RWPE2 (cell line): ENCODE measurements around the gene TMEM30B.

Source experiments
- ATAC-seq: fragments of 200-7000 bp; cut with Tn5 transposase; 3 replicates; pipeline ENCODE4 v1.9.1; 2021; ENCODE audit warnings: low read depth
- DNase-seq: peaks from one replicate; pipeline ENCODE4 v3.0.0-alpha.2; 2020; ENCODE audit warnings: low spot score
- H3K27ac ChIP-seq: fragments of 450-650 bp; 2 replicates; pipeline ENCODE4 v1.5.1; 2017; ENCODE audit warnings: mild to moderate bottlenecking; ENCODE audit not compliant: poor library complexity, severe bottlenecking
- H3K27me3 ChIP-seq: fragments of 250-450 bp; sonication (Bioruptor Pico); 2 replicates; pipeline ENCODE4 v1.5.1; 2021; ENCODE audit warnings: mild to moderate bottlenecking, moderate library complexity; ENCODE audit not compliant: insufficient read depth, poor library complexity, severe bottlenecking
- H3K36me3 ChIP-seq: fragments of 250-450 bp; sonication (Bioruptor Pico); 2 replicates; pipeline ENCODE4 v1.5.1; 2020; ENCODE audit warnings: low read depth, mild to moderate bottlenecking, moderate library complexity
- H3K4me1 ChIP-seq: fragments of 250-450 bp; sonication (Bioruptor Pico); 2 replicates; pipeline ENCODE4 v1.5.1; 2021; ENCODE audit warnings: mild to moderate bottlenecking, moderate library complexity; ENCODE audit not compliant: insufficient read depth, poor library complexity, severe bottlenecking
- H3K4me3 ChIP-seq: fragments of 250-450 bp; sonication (Bioruptor Pico); 2 replicates; pipeline ENCODE4 v1.5.1; 2021; ENCODE audit warnings: mild to moderate bottlenecking, moderate library complexity; ENCODE audit not compliant: severe bottlenecking
- H3K9me3 ChIP-seq: fragments of 250-450 bp; sonication (Bioruptor Pico); 2 replicates; pipeline ENCODE4 v1.5.1; 2021; ENCODE audit warnings: mild to moderate bottlenecking, moderate library complexity; ENCODE audit not compliant: severe bottlenecking
- CTCF ChIP-seq: fragments of 450-650 bp; IDR thresholded peaks from one replicate; pipeline ENCODE4 v1.5.1; 2017; ENCODE audit warnings: mild to moderate bottlenecking, moderate library complexity; ENCODE audit not compliant: poor library complexity, severe bottlenecking

The TMEM30B gene

GRCh38 chr14:61233436-61233956, 47.6 kb downstream of the TMEM30B start:
- no peak overlapping the region for H3K27ac ChIP-seq
- DNase-seq (no peak), ATAC-seq (no peak)
- H3K36me3 ChIP-seq: no peaks in the 10 kb centered on the region
- H3K9me3 ChIP-seq: no peaks in the 10 kb centered on the region
- no peak overlapping the region for H3K4me3 ChIP-seq
- TF ChIP-seq CTCF: peak; percentile 28
- no peaks in the 10 kb centered on the region for H3K27me3 ChIP-seq
- H3K4me1 ChIP-seq: no peaks in the 10 kb centered on the region

GRCh38 chr14:61231810-61232209, 49.3 kb downstream of the TMEM30B start:
- no peak for TF ChIP-seq CTCF
- DNase-seq (no peak), ATAC-seq (no peak)
- no peaks in the 10 kb centered on the region for H3K9me3 ChIP-seq
- no peaks in the 10 kb centered on the region for H3K36me3 ChIP-seq
- H3K27me3 ChIP-seq: no peaks in the 10 kb centered on the region
- H3K4me3 ChIP-seq: no peak overlapping the region
- H3K4me1 ChIP-seq: no peaks in the 10 kb centered on the region
- no peak overlapping the region for H3K27ac ChIP-seq

GRCh38 chr14:61229981-61230380, 51.2 kb downstream of the TMEM30B start:
- DNase-seq (no peak), ATAC-seq (no peak)
- H3K4me1 ChIP-seq: no peaks in the 10 kb centered on the region
- no peak overlapping the region for H3K4me3 ChIP-seq
- TF ChIP-seq CTCF: no peak
- no peaks in the 10 kb centered on the region for H3K36me3 ChIP-seq
- H3K27me3 ChIP-seq: no peaks in the 10 kb centered on the region
- H3K27ac ChIP-seq: no peak overlapping the region
- H3K9me3 ChIP-seq: no peaks in the 10 kb centered on the region

GRCh38 chr14:61229475-61229888, 51.7 kb downstream of the TMEM30B start:
- TF ChIP-seq CTCF: no peak
- H3K27me3 ChIP-seq: no peaks in the 10 kb centered on the region
- H3K27ac ChIP-seq: no peak overlapping the region
- DNase-seq (no peak), ATAC-seq (no peak)
- no peaks in the 10 kb centered on the region for H3K4me1 ChIP-seq
- H3K36me3 ChIP-seq: no peaks in the 10 kb centered on the region
- H3K9me3 ChIP-seq: no peaks in the 10 kb centered on the region
- H3K4me3 ChIP-seq: no peak overlapping the region

GRCh38 chr14:61227884-61228591, 53.1 kb downstream of the TMEM30B start:
- Histone ChIP-seq H3K27ac (no peak overlapping the region), H3K4me3 (no peak overlapping the region), H3K4me1 (no peaks in the 10 kb centered on the region), H3K36me3 (no peaks in the 10 kb centered on the region), H3K9me3 (no peaks in the 10 kb centered on the region), H3K27me3 (no peaks in the 10 kb centered on the region)
- TF ChIP-seq CTCF: no peak
- DNase-seq: no peak
- ATAC-seq: no peak
